ENCODE measurements around the gene PDYN. TPM values are rescaled to one million over a fixed set of nuclear protein-coding genes. Genes with fewer than 3 reads are reported as not detected.

The PDYN gene
- total and polyA plus RNA-seq, 10 of the 15 experiments (the other 5 are each of a cell fraction or from before 2014, with no cell fraction given): not detected

GRCh38 chr20:1965520-1966351, 28.1 kb downstream of the PDYN start (continued):
- TF ChIP-seq, protein P1, sequence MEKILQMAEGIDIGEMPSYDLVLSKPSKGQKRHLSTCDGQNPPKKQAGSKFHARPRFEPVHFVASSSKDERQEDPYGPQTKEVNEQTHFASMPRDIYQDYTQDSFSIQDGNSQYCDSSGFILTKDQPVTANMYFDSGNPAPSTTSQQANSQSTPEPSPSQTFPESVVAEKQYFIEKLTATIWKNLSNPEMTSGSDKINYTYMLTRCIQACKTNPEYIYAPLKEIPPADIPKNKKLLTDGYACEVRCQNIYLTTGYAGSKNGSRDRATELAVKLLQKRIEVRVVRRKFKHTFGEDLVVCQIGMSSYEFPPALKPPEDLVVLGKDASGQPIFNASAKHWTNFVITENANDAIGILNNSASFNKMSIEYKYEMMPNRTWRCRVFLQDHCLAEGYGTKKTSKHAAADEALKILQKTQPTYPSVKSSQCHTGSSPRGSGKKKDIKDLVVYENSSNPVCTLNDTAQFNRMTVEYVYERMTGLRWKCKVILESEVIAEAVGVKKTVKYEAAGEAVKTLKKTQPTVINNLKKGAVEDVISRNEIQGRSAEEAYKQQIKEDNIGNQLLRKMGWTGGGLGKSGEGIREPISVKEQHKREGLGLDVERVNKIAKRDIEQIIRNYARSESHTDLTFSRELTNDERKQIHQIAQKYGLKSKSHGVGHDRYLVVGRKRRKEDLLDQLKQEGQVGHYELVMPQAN (conservative IDR thresholded peaks at IDR 0.05): no peak
- TF ChIP-seq CEBPZ (IDR thresholded peaks at IDR 0.05; ENCODE audit: low read depth, low read length) (no peak), POU2F2 (IDR thresholded peaks at IDR 0.05; ENCODE audit: borderline replicate concordance, low read depth, low read length) (0 out of 3 replicates have a peak, but pooled peaks have one; percentile 44), NR2C1 (IDR thresholded peaks at IDR 0.05) (no peak), NFYA (IDR thresholded peaks at IDR 0.05; ENCODE audit: borderline replicate concordance, low read depth, low read length) (no peak), ZBED1 (IDR thresholded peaks at IDR 0.05; ENCODE audit: borderline replicate concordance) (no peak), NFXL1 (IDR thresholded peaks at IDR 0.05; ENCODE audit: borderline replicate concordance) (no peak), CHD2 (IDR thresholded peaks at IDR 0.05; ENCODE audit: borderline replicate concordance, low read depth, low read length) (0 out of 2 replicates have a peak, but pooled peaks have one; percentile 25), YY1 (IDR thresholded peaks at IDR 0.05; ENCODE audit: low read depth, low read length) (peak; percentile 60; the same call in 1 of the 2 replicates), ZZZ3 (IDR thresholded peaks at IDR 0.05; ENCODE audit: control insufficient read depth, insufficient read length, low read depth) (no peak), FOXM1 (IDR thresholded peaks at IDR 0.05; ENCODE audit: low read depth, low read length) (0 out of 2 replicates have a peak, but pooled peaks have one; percentile 19), ETV6 (conservative IDR thresholded peaks at IDR 0.05 in 1 of 2, IDR thresholded peaks at IDR 0.05 in 1 of 2; ENCODE audit: borderline replicate concordance in 1 of 2, low read depth in 1 of 2) (no peak), E2F8 (IDR thresholded peaks at IDR 0.05; ENCODE audit: low read depth, partially characterized antibody) (no peak), ZNF24 (IDR thresholded peaks at IDR 0.05) (no peak), SMARCA5 (IDR thresholded peaks at IDR 0.05) (peak; percentile 61; the same call in 1 of the 2 replicates), MXI1 (IDR thresholded peaks at IDR 0.05; ENCODE audit: low read depth, low read length) (peak; percentile 66), BCL3 (IDR thresholded peaks at IDR 0.05; ENCODE audit: borderline replicate concordance, insufficient read depth, low read depth, low read length, poor library complexity, severe bottlenecking) (no peak), CBFB (IDR thresholded peaks at IDR 0.05; ENCODE audit: low read depth) (no peak), MYC (IDR thresholded peaks at IDR 0.05; ENCODE audit: insufficient read depth, insufficient read length, insufficient replicate concordance, low read length, severe bottlenecking) (no peak)

All from GM12878 (cell line).